ENCODE measurements around the gene PAQR4. TPM values are rescaled to one million over a fixed set of nuclear protein-coding genes. Genes with fewer than 3 reads are reported as not detected.

Gene PAQR4
- total RNA-seq, 1 donor from 2014 or later = 4.5 TPM

GRCh38 chr16:2964475-2965336 lies 4.4 kb upstream of the PAQR4 start:
- DNase-seq (ENCODE audit: low spot score) = no peak

GRCh38 chr16:2966043-2966807 lies 2.9 kb upstream of the PAQR4 start:
- DNase-seq (ENCODE audit: low spot score) = no peak

- DNase-seq (ENCODE audit: low spot score) = no peak
These were observed 2.3 kb upstream of the PAQR4 start for GRCh38 chr16:2966808-2967191.

GRCh38 chr16:2967211-2967631 lies 1.9 kb upstream of the PAQR4 start:
- no peak for DNase-seq (ENCODE audit: low spot score)

DNA sequence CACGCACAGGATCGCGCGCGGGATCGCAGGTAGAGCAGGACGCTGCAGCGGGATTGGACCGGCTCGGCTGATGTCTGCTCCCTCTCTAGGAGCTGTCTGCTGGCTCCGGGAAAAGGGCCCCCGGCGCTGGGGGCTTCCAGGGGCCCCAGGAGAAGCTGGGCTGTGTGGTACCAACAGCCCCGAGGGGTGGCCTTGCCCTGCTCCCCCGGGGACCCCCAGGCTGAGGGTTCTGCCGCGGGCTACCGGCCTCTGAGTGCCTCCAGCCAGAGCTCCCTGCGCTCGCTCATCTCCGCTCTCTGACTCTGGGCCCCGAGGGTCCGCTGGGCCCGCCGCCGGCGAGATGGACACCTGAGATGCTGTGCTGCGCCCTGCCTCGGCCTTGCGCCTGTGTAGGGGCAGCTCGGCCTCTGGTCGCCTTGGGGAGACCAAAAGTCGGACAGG lies 1.4 kb upstream of the PAQR4 start:
- DNase-seq (ENCODE audit: low spot score) = no peak

DNA sequence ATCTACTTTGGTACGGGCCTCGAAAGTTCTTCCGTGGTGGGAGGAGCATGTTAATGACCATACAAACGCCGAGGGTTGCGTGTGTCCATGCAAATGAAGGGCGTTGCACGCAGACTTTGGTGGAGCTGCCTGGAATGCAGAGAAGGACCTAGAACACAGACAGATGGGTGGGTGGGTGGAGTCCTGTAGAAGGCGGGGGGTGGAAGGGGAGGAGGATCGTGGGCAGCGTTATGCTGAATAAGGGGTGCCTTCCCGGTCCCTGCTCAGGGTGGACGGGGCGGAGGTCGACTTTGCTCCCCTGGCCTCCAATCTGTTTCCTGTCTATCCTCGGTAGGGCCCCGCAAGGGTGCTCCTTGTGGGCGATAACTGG lies 795 bp upstream of the PAQR4 start:
- no peak for DNase-seq (ENCODE audit: low spot score)

DNA sequence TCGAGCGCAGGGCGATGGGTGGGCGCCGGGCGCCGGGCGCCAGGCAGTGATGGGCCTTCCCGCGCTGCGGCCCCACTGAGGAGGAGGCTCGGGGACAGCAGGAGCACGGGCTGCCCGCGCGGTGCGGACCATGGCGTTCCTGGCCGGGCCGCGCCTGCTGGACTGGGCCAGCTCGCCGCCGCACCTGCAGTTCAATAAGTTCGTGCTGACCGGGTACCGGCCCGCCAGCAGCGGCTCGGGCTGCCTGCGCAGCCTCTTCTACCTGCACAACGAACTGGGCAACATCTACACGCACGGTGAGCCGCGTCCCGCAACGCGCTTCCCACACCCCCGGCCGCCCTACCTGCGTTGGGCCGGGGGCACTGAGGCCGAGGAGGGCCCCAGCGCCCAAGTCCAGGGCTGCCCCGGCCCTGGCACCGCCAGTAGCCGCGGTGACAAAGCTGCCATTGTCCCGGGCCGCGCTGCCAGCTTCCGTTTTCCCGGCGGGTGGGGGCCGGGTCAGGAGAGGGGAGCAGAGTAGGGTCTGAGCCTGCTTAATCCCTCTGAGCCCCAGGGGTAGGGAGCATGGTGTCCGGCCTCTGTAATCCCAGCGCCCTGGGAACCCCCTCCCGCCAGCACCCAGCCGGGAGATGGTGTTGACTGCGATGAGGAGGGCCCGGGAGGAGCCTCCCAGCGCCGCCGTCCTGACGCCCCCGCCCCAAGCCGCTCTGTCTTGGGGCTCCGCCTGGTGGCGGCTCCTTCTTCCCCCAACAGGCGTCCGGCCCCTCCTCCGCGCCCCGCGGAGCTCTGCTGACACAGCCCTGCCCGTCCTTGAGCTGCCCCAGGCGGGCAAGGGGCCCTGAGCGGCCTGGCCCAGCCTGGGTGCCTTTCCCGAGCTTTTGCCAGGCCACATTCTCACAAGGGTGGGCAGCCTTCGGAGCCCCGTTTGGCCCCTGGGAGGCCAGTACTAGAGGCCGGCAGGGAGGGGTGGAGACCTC lies 685 bp downstream of the PAQR4 start:
- DNase-seq (ENCODE audit: low spot score) = no peak

DNA sequence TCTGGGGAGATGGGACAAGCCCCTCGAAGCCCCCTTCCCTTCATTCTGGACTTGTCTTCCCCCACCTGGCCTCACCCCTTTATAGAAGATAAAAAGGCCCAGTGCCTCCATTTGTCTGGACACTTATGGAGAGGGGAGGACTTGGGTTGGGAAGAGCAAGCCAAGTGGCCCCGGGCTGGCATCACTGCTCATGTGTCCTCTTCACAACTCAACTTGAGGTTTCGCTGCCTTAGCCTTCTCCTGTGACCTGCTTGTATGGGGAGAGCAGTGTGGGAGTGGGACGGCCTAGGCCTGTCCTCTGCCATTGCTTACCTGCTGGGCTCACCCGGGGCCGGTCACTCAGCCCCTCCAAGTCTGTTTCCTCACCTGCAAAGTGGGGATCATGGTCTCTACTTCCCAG lies 1.4 kb downstream of the PAQR4 start:
- no peak for DNase-seq (ENCODE audit: low spot score)

GRCh38 chr16:2971134-2971984 lies 2.2 kb downstream of the PAQR4 start:
- no peak for DNase-seq (ENCODE audit: low spot score)

GRCh38 chr16:2971985-2972784 lies 3.0 kb downstream of the PAQR4 start:
- no peak for DNase-seq (ENCODE audit: low spot score)

GRCh38 chr16:2973093-2973492 lies 3.9 kb downstream of the PAQR4 start:
- DNase-seq (ENCODE audit: low spot score) = no peak

DNA sequence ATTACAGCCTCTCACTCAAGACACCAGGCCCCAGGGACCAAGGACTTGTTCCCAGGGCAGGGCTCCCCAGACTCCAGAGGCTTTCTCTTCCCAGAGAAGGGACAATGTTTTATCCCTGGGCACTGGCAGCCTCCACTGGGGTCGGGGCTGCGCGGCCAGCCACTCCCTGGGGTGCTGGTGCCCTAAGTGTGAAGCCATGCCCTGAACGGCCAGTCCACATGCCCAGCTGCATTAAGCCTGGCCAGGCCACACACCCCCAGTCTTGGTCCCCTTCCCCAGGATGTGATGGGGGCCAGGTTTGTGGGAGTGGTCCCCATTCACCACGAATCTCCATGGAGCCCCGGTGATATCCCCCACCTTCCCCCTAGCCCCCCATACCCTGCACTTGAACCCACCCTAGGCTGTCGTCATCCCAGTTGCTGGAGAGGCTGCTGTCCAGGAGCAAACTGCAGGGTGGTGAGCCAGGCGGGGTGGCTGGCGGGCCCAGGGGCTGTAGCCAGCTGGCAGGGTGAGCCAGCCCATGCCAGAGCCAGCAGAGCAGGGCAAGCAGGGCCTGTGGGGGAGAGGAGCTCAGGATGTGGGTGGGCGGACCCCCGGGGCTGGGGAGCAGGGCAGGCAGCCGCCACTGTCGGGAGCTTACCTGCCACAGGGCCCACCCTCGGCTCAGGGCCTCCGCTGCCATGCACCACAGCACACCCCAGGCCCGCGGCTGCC lies 4.6 kb downstream of the PAQR4 start:
- DNase-seq (ENCODE audit: low spot score) = no peak

GRCh38 chr16:2974319-2975056 lies 5.3 kb downstream of the PAQR4 start:
- no peak for DNase-seq (ENCODE audit: low spot score)

GRCh38 chr16:2975161-2975795 lies 6.1 kb downstream of the PAQR4 start:
- DNase-seq (ENCODE audit: low spot score) = no peak

DNA sequence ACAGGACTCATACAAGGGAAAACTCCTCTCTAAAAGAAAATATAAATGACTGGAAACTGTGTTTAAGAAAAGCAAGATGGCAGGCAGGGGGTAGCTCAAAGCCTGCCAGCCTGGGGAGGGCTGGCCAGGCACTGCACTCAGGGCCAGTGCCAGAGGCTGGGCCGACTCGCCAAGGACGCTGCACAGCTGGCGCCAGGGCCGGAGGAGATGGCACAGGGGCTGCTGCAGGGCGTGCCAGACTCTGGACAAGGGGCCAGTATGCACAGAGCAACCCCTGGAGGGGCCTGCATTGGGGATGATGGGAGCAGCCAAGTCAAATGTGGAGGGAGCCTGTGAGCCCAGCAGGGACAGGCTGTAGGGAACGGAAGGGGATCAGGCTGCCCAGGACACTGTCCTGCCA lies 7.1 kb downstream of the PAQR4 start:
- DNase-seq (ENCODE audit: low spot score) = no peak

- no peak for DNase-seq (ENCODE audit: low spot score)
These were observed 7.5 kb downstream of the PAQR4 start for GRCh38 chr16:2976673-2977072.

DNA sequence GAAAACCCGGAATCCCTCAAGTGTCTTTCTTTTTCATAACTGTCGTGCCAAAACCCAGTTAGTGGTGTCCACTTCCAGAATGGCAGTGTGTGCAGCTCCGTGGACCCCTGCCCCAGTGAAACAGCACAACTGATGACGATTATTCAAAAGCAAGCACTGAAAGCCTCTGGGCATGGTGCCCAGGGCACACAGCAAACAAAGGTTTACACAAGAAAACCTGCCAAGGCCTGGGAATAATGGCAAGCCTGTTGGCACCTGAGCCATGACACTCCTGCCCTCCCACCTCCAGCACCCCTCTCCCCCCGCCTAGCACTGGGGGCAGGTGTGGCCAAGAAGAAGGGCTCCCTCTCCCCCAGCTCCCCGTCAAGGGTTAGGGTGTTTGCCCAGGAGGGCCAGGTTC lies 8.3 kb downstream of the PAQR4 start:
- no peak for DNase-seq (ENCODE audit: low spot score)

DNA sequence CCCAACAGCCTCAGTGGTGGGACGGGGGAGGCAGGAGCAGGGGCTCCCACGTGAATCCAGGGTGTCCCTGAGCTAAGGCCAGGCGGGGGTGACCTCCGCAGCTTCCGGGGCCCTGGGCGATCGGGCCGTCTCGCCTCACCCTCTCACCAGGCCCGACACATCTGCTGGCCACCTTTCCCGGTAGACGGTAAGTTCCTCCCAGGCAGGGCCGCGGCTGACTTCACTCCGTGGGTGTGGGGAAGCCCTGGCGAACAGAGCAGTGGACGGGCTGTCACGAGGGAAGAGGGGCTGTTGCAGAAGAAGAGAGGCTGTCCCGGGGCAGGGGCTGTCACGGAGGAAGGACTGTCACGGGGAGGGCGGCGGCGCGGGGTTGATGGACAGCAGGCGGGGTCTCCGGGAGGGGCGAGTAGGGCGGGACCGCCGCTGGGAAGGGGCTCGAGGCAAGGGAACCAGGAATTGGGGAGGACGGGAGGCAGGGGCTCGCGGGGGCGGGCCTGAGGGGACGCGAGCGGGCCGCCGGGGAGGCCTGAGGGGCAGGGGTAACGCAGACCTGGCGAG lies 10.6 kb downstream of the PAQR4 start:
- DNase-seq (ENCODE audit: low spot score) = no peak
